GM12878 (cell line): Measurements from ENCODE around the gene DCDC2. TPM values are rescaled to one million over a fixed set of nuclear protein-coding genes. Genes with fewer than 3 reads are reported as not detected.
A peak's percentile ranks its signal among the peaks of the same experiment; 100 is the strongest.

Experiments
- ATAC-seq: fragments of 200-7000 bp; cut with Tn5 transposase; 3 replicates; pipeline ENCODE4 v1.9.1; 2020; ENCODE audit warnings: mild to moderate bottlenecking, moderate library complexity
- BruUV-seq: library from RNA; stranded (reverse); fragments of 400-500 nt; replicated peaks from 2 replicates; lab custom pipeline; 2021; lab: Mats Ljungman, UMichigan
- CTCF ChIA-PET: fragments of 300-600 bp; sonication (Branson Sonifier 250); formaldehyde crosslinking; extraction: SDS; loops from one replicate; lab custom pipeline; 2021; ENCODE audit warnings: inconsistent platforms; lab: Yijun Ruan, JAX
- POLR2A ChIA-PET: fragments of 350-600 bp; formaldehyde crosslinking; extraction: SDS; loops from one replicate; lab custom pipeline; 2021; ENCODE audit warnings: inconsistent platforms; lab: Charles Lee
- RAD21 ChIA-PET: fragments of 300-600 bp; sonication (Branson Sonifier 250); formaldehyde crosslinking; loops from one replicate; lab custom pipeline; 2023; ENCODE audit warnings: antibody characterized with exemption; ENCODE audit not compliant: unreplicated experiment; lab: Charles Lee
- SMC1A ChIA-PET: fragments of 300-600 bp; sonication (Branson Sonifier 250); formaldehyde crosslinking; loops from one replicate; lab custom pipeline; 2023; ENCODE audit not compliant: unreplicated experiment, uncharacterized antibody; lab: Charles Lee
- DNase-seq: peaks from one replicate; pipeline ENCODE4 v3.0.0-alpha.2; 2011; ENCODE audit warnings: low read depth, low spot score
- FAIRE-seq: peaks from 3 replicates; lab custom pipeline; 2011; peaks lifted over from hg19 to GRCh38; lab: Jason Lieb, UNC
- H2AFZ ChIP-seq: 2 replicates; pipeline ENCODE4 v1.6.0; 2011; ENCODE audit warnings: low read depth, low read length, control low read depth; ENCODE audit not compliant: control insufficient read depth
- H3K27ac ChIP-seq: 2 replicates; pipeline ENCODE4 v1.5.1; 2011; ENCODE audit warnings: control low read depth; ENCODE audit not compliant: control insufficient read depth, insufficient read depth
- H3K27me3 ChIP-seq, 2 experiments: replicated peaks in 1 of 2; 2 replicates each; pipeline versions ENCODE4 v1.6.0 to v1.6.1; 2011; ENCODE audit warnings: low read length in 1 of 2; ENCODE audit not compliant: control insufficient read depth in 2 of 2, insufficient read depth in 2 of 2
- H3K36me3 ChIP-seq, 2 experiments: 2 replicates each; pipeline ENCODE4 v1.5.1; 2011; ENCODE audit warnings: low read length in 1 of 2; ENCODE audit not compliant: control insufficient read depth in 2 of 2, insufficient read depth in 2 of 2
- H3K4me1 ChIP-seq: 2 replicates; pipeline ENCODE4 v1.6.1; 2011; ENCODE audit warnings: mild to moderate bottlenecking, low read length, moderate library complexity, mixed read lengths; ENCODE audit not compliant: control insufficient read depth, insufficient read depth
- H3K4me2 ChIP-seq: 2 replicates; pipeline ENCODE4 v1.6.0; 2011; ENCODE audit warnings: control low read depth; ENCODE audit not compliant: control insufficient read depth, insufficient read depth
- H3K4me3 ChIP-seq: fragments of 200-600 bp; sonication (generic); 2 replicates; pipeline ENCODE4 v1.5.1; 2016
- H3K79me2 ChIP-seq: 2 replicates; pipeline ENCODE4 v1.6.0; 2011; ENCODE audit warnings: low read length; ENCODE audit not compliant: control insufficient read depth, insufficient read depth
- H3K9ac ChIP-seq: 2 replicates; pipeline ENCODE4 v1.8.0; 2011; ENCODE audit warnings: low read length, control low read depth, mixed read lengths; ENCODE audit not compliant: control insufficient read depth, insufficient read depth
- H3K9me3 ChIP-seq: replicated peaks from 3 replicates; pipeline ENCODE4 v1.5.1; 2011; ENCODE audit warnings: mild to moderate bottlenecking, low read length; ENCODE audit not compliant: control insufficient read depth, insufficient read depth
- H4K20me1 ChIP-seq: 2 replicates; pipeline ENCODE4 v1.6.0; 2011; ENCODE audit not compliant: control insufficient read depth, insufficient read depth
- BRCA1 ChIP-seq: IDR thresholded peaks from 2 replicates; pipeline ENCODE4 v1.6.1; 2011; ENCODE audit warnings: low read depth, low read length, improper control_type of control experiment
- ETV6 ChIP-seq, 2 experiments: fragments of 450-650 bp in 1 of 2; IDR thresholded peaks in 1 of 2; conservative IDR thresholded peaks in 1 of 2; 2 replicates each; pipeline ENCODE4 v1.6.1; 2014; ENCODE audit warnings: antibody characterized with exemption in 1 of 2, borderline replicate concordance in 1 of 2, low read depth in 1 of 2, mild to moderate bottlenecking in 1 of 2, moderate library complexity in 1 of 2
- MYC ChIP-seq: IDR thresholded peaks from 2 replicates; pipeline ENCODE4 v1.6.1; 2011; ENCODE audit warnings: mild to moderate bottlenecking, low read length, moderate library complexity, inconsistent platforms; ENCODE audit not compliant: insufficient read depth, insufficient replicate concordance, insufficient read length, severe bottlenecking
- SIX5 ChIP-seq: IDR thresholded peaks from 2 replicates; pipeline ENCODE4 v1.6.1; 2011; ENCODE audit warnings: mild to moderate bottlenecking, low read depth, low read length, moderate library complexity; ENCODE audit not compliant: severe bottlenecking
- ZBED1 ChIP-seq: IDR thresholded peaks from 2 replicates; pipeline ENCODE4 v1.6.1; 2016; ENCODE audit warnings: borderline replicate concordance
- WGBS: methylation state at CpG from one replicate; pipeline ENCODE4 v1.1.6; 2016; ENCODE audit warnings: low lambda C conversion rate; ENCODE audit not compliant: insufficient replicate concordance, insufficient coverage; ENCODE audit errors: missing lambda C conversion rate; 5-methylcytosine and 5-hydroxymethylcytosine counted together
- in situ Hi-C: fragments of 300-500 bp; cut with MboI; formaldehyde crosslinking; loops from 9 replicates; pipeline ENCODE4 v1.14.3; 2018; ENCODE audit warnings: mixed read lengths
- intact Hi-C: fragments of 100-400 bp; cut with micrococcal nuclease; formaldehyde crosslinking; loops from one replicate; pipeline ENCODE4 v1.14.2; 2022; ENCODE audit not compliant: unreplicated experiment
- polyA plus RNA-seq, 11 experiments: library from polyadenylated mRNA; depleted of rRNA in 4 of 11; unstranded in 6 of 11; stranded (reverse) in 5 of 11; fragments of >200 nt; fragmentation: Nextera tagmentation in 4 of 11; fragmentation: Illumina TruSeq in 1 of 11; extraction: Ambion mirVana in 4 of 11; extraction: Trizol in 1 of 11; gene quantifications; 1 replicate in 1 of 11; 2 replicates in 10 of 11; pipeline versions ENCODE4 v1.2.1 to v1.2.3, GENCODE V29; 2011 to 2016; ENCODE audit warnings: inconsistent platforms in 2 of 11, missing spikeins in 2 of 11, low read depth in 1 of 11
- total RNA-seq, 4 experiments: library from RNA; depleted of rRNA in 3 of 4; stranded (reverse); fragments of >200 nt in 3 of 4; fragmentation: Illumina TruSeq in 1 of 4; extraction: Trizol in 1 of 4; gene quantifications; 2 replicates each; pipeline versions ENCODE4 v1.2.1 to v1.2.3, GENCODE V29; 2013 to 2021

DCDC2 gene
- total and polyA plus RNA-seq, 10 of the 15 experiments (the other 5 are each of a cell fraction or from before 2014, with no cell fraction given): under 0.01 to 0.03 TPM; not detected in 8

- H3K9ac ChIP-seq: no peak overlapping the region
- in situ Hi-C loops: no loop called here
- ChIA-PET POLR2A (no interaction called here), CTCF (no interaction called here), SMC1A (interaction anchor here (0.6 to 1.3 kb wide), 3 partner anchors 27 to 118 kb away, joined by 3 to 4 read pairs (median 3); no protein-coding TSS in a partner anchor), RAD21 (no interaction called here)
- FAIRE-seq (no peak), ATAC-seq (no peak), DNase-seq (no peak)
- no peaks in the 10 kb centered on the region for H3K27me3 ChIP-seq
- H3K36me3 ChIP-seq: no peaks in the 10 kb centered on the region
- TF ChIP-seq BRCA1: no peak
- no peak for TF ChIP-seq MYC
- no peak for TF ChIP-seq SIX5
- TF ChIP-seq ZBED1: no peak
- TF ChIP-seq ETV6 (conservative IDR thresholded peaks at IDR 0.05 in 1 of 2, IDR thresholded peaks at IDR 0.05 in 1 of 2; ENCODE audit: borderline replicate concordance in 1 of 2, low read depth in 1 of 2): peak in 1 of 2 experiments; percentile 28; a peak in 1 of 4 replicates
- H4K20me1 ChIP-seq: no peaks in the 10 kb centered on the region
- intact Hi-C loops: no loop called here
- no peak overlapping the region for H3K4me2 ChIP-seq
- H3K27ac ChIP-seq: no peak overlapping the region
- H3K79me2 ChIP-seq: no peaks in the 10 kb centered on the region
- no TSS peak for BruUV-seq
- 73% methylated on average over 4 of the region's 4 CpGs for WGBS
- no peak overlapping the region for H2AFZ ChIP-seq
- H3K9me3 ChIP-seq: no peaks in the 10 kb centered on the region
- peaks cover 7% of the 10 kb centered on the region for H3K4me1 ChIP-seq
- H3K4me3 ChIP-seq: no peak overlapping the region
Observed at GRCh38 chr6:24381476-24382219, 23.8 kb upstream of the DCDC2 start.
